Measurements from ENCODE around the gene MMP14.

Gene MMP14

GRCh38 chr14:22807432-22808087, 28.8 kb upstream of the MMP14 start:
- TF ChIP-seq FOXP2 (optimal IDR thresholded peaks at IDR 0.05; ENCODE audit: borderline replicate concordance, extremely low read depth, extremely low read length, insufficient read depth) (no peak), POLR2AphosphoS5 (IDR thresholded peaks at IDR 0.05; ENCODE audit: low read depth, low read length) (no peak), TAF1 (IDR thresholded peaks at IDR 0.05; ENCODE audit: borderline replicate concordance, insufficient read depth, low read length) (no peak), SIN3A (IDR thresholded peaks at IDR 0.05; ENCODE audit: borderline replicate concordance, insufficient read depth, low read length) (no peak)
- TF ChIP-seq, protein P1, sequence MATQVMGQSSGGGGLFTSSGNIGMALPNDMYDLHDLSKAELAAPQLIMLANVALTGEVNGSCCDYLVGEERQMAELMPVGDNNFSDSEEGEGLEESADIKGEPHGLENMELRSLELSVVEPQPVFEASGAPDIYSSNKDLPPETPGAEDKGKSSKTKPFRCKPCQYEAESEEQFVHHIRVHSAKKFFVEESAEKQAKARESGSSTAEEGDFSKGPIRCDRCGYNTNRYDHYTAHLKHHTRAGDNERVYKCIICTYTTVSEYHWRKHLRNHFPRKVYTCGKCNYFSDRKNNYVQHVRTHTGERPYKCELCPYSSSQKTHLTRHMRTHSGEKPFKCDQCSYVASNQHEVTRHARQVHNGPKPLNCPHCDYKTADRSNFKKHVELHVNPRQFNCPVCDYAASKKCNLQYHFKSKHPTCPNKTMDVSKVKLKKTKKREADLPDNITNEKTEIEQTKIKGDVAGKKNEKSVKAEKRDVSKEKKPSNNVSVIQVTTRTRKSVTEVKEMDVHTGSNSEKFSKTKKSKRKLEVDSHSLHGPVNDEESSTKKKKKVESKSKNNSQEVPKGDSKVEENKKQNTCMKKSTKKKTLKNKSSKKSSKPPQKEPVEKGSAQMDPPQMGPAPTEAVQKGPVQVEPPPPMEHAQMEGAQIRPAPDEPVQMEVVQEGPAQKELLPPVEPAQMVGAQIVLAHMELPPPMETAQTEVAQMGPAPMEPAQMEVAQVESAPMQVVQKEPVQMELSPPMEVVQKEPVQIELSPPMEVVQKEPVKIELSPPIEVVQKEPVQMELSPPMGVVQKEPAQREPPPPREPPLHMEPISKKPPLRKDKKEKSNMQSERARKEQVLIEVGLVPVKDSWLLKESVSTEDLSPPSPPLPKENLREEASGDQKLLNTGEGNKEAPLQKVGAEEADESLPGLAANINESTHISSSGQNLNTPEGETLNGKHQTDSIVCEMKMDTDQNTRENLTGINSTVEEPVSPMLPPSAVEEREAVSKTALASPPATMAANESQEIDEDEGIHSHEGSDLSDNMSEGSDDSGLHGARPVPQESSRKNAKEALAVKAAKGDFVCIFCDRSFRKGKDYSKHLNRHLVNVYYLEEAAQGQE (IDR thresholded peaks at IDR 0.05; ENCODE audit: insufficient read depth in 1 of 2, low read depth in 2 of 2, low read length in 2 of 2), result no peak

GRCh38 chr14:22808388-22809209, 27.8 kb upstream of the MMP14 start:
- TF ChIP-seq FOXP2 (optimal IDR thresholded peaks at IDR 0.05; ENCODE audit: borderline replicate concordance, extremely low read depth, extremely low read length, insufficient read depth), result no peak
- no peak for TF ChIP-seq TAF1 (IDR thresholded peaks at IDR 0.05; ENCODE audit: borderline replicate concordance, insufficient read depth, low read length)
- TF ChIP-seq, protein P1 (IDR thresholded peaks at IDR 0.05; ENCODE audit: insufficient read depth in 1 of 2, low read depth in 2 of 2, low read length in 2 of 2), result no peak

GRCh38 chr14:22811722-22812121, 24.7 kb upstream of the MMP14 start:
- TF ChIP-seq FOXP2 (optimal IDR thresholded peaks at IDR 0.05; ENCODE audit: borderline replicate concordance, extremely low read depth, extremely low read length, insufficient read depth) (no peak), POLR2AphosphoS5 (IDR thresholded peaks at IDR 0.05; ENCODE audit: low read depth, low read length) (no peak), TAF1 (IDR thresholded peaks at IDR 0.05; ENCODE audit: borderline replicate concordance, insufficient read depth, low read length) (no peak), SIN3A (IDR thresholded peaks at IDR 0.05; ENCODE audit: borderline replicate concordance, insufficient read depth, low read length) (no peak)
- TF ChIP-seq, protein P1 (IDR thresholded peaks at IDR 0.05; ENCODE audit: insufficient read depth in 1 of 2, low read depth in 2 of 2, low read length in 2 of 2), result no peak

GRCh38 chr14:22812744-22813143, 23.6 kb upstream of the MMP14 start:
- TF ChIP-seq POLR2AphosphoS5 (IDR thresholded peaks at IDR 0.05; ENCODE audit: low read depth, low read length) (no peak), TAF1 (IDR thresholded peaks at IDR 0.05; ENCODE audit: borderline replicate concordance, insufficient read depth, low read length) (no peak), FOXP2 (optimal IDR thresholded peaks at IDR 0.05; ENCODE audit: borderline replicate concordance, extremely low read depth, extremely low read length, insufficient read depth) (no peak)
- TF ChIP-seq, protein P1 (IDR thresholded peaks at IDR 0.05; ENCODE audit: insufficient read depth in 1 of 2, low read depth in 2 of 2, low read length in 2 of 2), result no peak

Measured in PFSK-1 (cell line).